Mucosa of descending colon (tissue), 3 donors: ENCODE results near the gene RPS6KB2. TPM values are rescaled to one million over a fixed set of nuclear protein-coding genes. Genes with fewer than 3 reads are reported as not detected.

Experiments used
- ATAC-seq: fragments of 200-7000 bp; cut with Tn5 transposase; one replicate; pipeline ENCODE4 v1.9.1; 2020; ENCODE audit warnings: mild to moderate bottlenecking, moderate library complexity
- DNase-seq, 3 donors: peaks; one replicate each; pipeline ENCODE4 v3.0.0-alpha.2; 2020
- H3K36me3 ChIP-seq: fragments of 200-600 bp; one replicate; pipeline ENCODE4 v1.8.0; 2021; ENCODE audit warnings: low read depth, mild to moderate bottlenecking
- H3K4me1 ChIP-seq: fragments of 200-600 bp; one replicate; pipeline ENCODE4 v1.8.0; 2021; ENCODE audit warnings: low read depth, mild to moderate bottlenecking
- H3K4me3 ChIP-seq: fragments of 200-600 bp; one replicate; pipeline ENCODE4 v1.8.0; 2021; ENCODE audit warnings: mild to moderate bottlenecking
- H3K9me3 ChIP-seq: fragments of 200-600 bp; one replicate; pipeline ENCODE4 v1.8.0; 2021; ENCODE audit warnings: mild to moderate bottlenecking
- intact Hi-C, 2 donors: fragments of 100-400 bp; cut with DNase I in 1 of 2; cut with micrococcal nuclease in 1 of 2; formaldehyde crosslinking; loops; one replicate each; pipeline versions ENCODE4 v1.11.0 to v1.11.1; 2022; cut with DNase I, micrococcal nuclease
- total RNA-seq, 3 donors: library from RNA; stranded (reverse); fragmentation: NEBNext Ultra II Directional in 2 of 3; extraction: Animal tissue kit (Norgen Biotek cat#: 25700) in 2 of 3; gene quantifications; one replicate each; pipeline versions ENCODE4 v1.2.1 to v1.2.4, GENCODE V29; 2021 to 2023
- TF ChIP-seq, protein P1 (sequence below): fragments of 200-600 bp; IDR thresholded peaks from one replicate; pipeline ENCODE4 v1.8.0; 2022; ENCODE audit warnings: antibody characterized with exemption, mild to moderate bottlenecking
- donor health status: DM: no; HTN: no; CAD: no; lungs with moderate emphysema.
- donor health status: DM: no; HTN: no; CAD: no.
- donor health status: DM: no; HTN: yes; CAD: no.

The RPS6KB2 gene
- total RNA-seq, 3 donors from 2014 or later: 43.1 to 51.6 (median 45.4) TPM

DNA sequence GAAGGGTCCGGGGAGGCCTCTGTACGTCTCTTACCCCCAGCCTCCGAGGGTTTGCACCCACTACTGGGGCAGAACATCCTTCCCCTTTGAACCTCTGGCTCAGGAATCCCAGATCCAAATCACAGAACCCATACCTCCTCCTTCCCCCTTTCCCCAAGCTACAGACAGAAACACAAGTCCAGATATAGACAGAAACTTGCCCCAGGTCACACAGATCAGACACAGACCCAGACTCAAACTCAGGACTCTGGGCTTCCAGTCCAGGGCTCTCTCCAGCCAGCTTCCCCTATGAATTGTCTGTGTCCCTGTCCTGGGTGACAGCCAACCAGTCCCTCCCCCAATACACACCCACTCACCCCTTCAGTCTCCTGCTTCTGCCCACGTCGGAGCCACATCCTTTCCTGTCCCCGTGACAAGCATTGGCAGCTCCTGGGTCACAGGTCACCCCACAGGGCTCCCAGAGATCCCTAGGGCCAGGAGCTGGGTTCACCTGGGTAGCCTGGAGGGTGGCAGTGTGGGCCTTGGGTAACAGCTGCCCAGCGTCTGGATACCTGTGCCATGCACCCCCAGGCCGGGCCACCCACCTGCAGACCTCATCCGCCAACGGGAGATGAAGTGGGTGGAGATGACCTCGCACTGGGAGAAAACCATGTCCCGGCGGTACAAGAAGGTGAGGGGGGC, 23.6 kb upstream of the RPS6KB2 start:
- Histone ChIP-seq H3K4me1 (peaks cover 18% of the 10 kb centered on the region), H3K36me3 (no peaks in the 10 kb centered on the region), H3K4me3 (peak overlapping the region; percentile 15), H3K9me3 (no peaks in the 10 kb centered on the region)
- ATAC-seq: no peak
- TF ChIP-seq, protein P1, sequence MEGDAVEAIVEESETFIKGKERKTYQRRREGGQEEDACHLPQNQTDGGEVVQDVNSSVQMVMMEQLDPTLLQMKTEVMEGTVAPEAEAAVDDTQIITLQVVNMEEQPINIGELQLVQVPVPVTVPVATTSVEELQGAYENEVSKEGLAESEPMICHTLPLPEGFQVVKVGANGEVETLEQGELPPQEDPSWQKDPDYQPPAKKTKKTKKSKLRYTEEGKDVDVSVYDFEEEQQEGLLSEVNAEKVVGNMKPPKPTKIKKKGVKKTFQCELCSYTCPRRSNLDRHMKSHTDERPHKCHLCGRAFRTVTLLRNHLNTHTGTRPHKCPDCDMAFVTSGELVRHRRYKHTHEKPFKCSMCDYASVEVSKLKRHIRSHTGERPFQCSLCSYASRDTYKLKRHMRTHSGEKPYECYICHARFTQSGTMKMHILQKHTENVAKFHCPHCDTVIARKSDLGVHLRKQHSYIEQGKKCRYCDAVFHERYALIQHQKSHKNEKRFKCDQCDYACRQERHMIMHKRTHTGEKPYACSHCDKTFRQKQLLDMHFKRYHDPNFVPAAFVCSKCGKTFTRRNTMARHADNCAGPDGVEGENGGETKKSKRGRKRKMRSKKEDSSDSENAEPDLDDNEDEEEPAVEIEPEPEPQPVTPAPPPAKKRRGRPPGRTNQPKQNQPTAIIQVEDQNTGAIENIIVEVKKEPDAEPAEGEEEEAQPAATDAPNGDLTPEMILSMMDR: no peak
- DNase-seq: peak in 2 of 3 donors; percentile 37 to 76
- intact Hi-C loops: no loop called here

DNA sequence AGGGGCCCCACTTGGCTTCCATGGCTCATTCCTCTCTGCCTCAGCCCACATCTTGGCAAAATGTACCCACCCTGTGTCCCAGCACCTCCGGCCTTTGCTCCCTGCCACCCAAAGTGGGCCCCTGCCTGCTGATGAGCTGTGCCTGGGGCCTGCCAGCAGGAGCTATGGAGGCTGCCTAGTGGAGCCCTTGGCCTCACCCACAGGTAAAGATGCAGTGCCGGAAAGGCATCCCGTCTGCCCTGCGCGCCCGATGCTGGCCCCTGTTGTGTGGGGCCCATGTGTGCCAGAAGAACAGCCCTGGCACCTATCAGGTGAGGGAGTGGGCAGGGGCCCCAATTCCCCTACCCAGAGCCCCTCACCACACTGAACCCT, 23.1 kb upstream of the RPS6KB2 start:
- TF ChIP-seq, protein P1: no peak
- intact Hi-C loops: no loop called here
- no peaks in the 10 kb centered on the region for H3K36me3 ChIP-seq
- DNase-seq (no peak), ATAC-seq (no peak)
- no peak overlapping the region for H3K4me3 ChIP-seq
- H3K4me1 ChIP-seq: peaks cover 16% of the 10 kb centered on the region
- H3K9me3 ChIP-seq: no peaks in the 10 kb centered on the region

GRCh38 chr11:67405688-67406339, 22.5 kb upstream of the RPS6KB2 start:
- DNase-seq (peak in 1 of 3 donors; percentile 31), ATAC-seq (no peak)
- Histone ChIP-seq H3K9me3 (no peaks in the 10 kb centered on the region), H3K4me3 (no peak overlapping the region), H3K36me3 (no peaks in the 10 kb centered on the region), H3K4me1 (peaks cover 11% of the 10 kb centered on the region)
- TF ChIP-seq, protein P1: no peak
- intact Hi-C loops: no loop called here

DNA sequence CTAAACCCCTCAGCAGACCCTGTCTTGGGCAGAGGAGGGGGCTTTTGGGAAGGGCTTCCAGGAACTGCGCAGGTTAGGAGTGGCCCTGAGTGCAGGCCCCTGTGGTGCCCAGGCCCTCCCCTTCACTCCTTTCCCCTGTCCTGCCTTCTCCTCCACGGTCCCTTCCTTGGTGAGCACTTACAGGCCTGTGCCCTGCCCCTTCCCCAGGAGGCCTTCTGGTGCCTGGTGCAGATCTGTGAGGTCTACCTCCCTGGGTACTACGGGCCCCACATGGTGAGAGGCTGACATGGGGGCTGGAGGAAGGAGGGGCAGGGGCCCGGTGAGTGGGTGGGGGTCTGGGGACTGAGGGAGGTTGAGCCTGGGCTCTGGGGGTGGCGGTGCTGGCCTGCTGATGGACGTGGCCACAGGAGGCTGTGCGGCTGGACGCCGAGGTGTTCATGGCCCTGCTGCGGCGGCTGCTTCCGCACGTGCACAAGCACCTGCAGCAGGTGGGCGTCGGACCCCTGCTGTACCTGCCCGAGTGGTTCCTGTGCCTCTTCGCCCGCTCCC, 21.8 kb upstream of the RPS6KB2 start:
- Histone ChIP-seq H3K4me3 (no peak overlapping the region), H3K36me3 (no peaks in the 10 kb centered on the region)
- intact Hi-C loops: no loop called here

DNA sequence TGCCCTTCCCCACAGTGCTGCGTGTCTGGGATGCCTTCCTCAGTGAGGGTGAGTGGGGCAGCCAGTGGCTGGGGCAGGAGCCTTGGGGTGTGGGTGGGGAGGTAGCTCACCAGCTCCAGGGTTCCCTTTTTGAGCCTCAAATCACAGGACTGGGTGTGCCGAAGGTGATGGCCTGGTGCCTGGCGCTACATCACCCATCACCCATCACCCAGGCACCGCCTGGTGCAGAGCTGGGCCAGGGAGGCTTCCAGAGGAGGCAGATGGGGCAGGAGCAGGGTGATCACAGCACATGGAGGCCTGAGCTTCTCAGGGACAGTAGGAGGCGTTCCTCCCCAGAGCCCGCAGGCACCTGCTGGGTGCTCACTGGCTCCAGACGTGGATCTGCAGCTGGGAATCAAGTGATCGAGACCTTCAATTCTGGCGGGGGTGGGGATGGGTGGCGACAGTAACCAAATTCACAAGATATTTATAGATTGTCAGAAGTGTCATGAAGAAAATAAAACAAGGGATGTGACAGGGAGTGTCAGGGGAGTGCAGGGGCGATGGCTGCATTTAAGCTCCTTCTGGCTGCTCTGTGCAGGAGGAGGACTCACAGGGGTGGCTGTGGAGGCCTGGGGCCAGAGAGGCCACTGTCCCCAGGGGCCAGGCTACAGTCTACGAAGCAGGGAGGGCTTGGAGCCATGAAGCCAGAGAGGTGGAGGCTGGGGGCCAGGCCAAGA, 21.2 kb upstream of the RPS6KB2 start:
- intact Hi-C loops: no loop called here
- H3K4me1 ChIP-seq: peaks cover 10% of the 10 kb centered on the region
- TF ChIP-seq, protein P1: no peak
- DNase-seq (peak in 1 of 3 donors; percentile 33), ATAC-seq (peak; percentile 3)
- no peaks in the 10 kb centered on the region for H3K36me3 ChIP-seq
- no peak overlapping the region for H3K4me3 ChIP-seq
- no peaks in the 10 kb centered on the region for H3K9me3 ChIP-seq

More for the DNA sequence above, 21.8 kb upstream of the RPS6KB2 start:
- Histone ChIP-seq H3K9me3 (no peaks in the 10 kb centered on the region), H3K4me1 (peaks cover 10% of the 10 kb centered on the region)
- DNase-seq (no peak), ATAC-seq (no peak)
- TF ChIP-seq, protein P1: no peak
